Smooth muscle cell (in vitro differentiated cells): ENCODE data around the gene TBX6. TPM values are rescaled to one million over a fixed set of nuclear protein-coding genes. Genes with fewer than 3 reads are reported as not detected.
"Not testable (repeated sequence)": the region's sequence is repeated elsewhere in the genome, so short reads cannot be mapped to it uniquely, and the experiment has no call there.

Source experiments
- DNase-seq: peaks from one replicate; lab custom pipeline; 2025; ENCODE audit not compliant: unreplicated experiment; lab: John Stamatoyannopoulos, UW
- H2AFZ ChIP-seq: fragments of 200-600 bp; sonication (generic); 2 replicates; pipeline ENCODE4 v1.6.0; 2016; ENCODE audit warnings: antibody characterized with exemption, low read depth, mild to moderate bottlenecking
- H3F3A ChIP-seq: fragments of 200-600 bp; sonication (generic); 2 replicates; pipeline ENCODE4 v1.6.0; 2017; ENCODE audit warnings: antibody characterized with exemption, low read depth
- H3K27ac ChIP-seq: fragments of 200-600 bp; sonication (generic); 2 replicates; pipeline ENCODE4 v1.5.1; 2016; ENCODE audit warnings: low read depth, mild to moderate bottlenecking
- H3K27me3 ChIP-seq: fragments of 200-600 bp; sonication (generic); 2 replicates; pipeline ENCODE4 v1.6.1; 2016; ENCODE audit warnings: low read depth, mild to moderate bottlenecking
- H3K36me3 ChIP-seq: fragments of 200-600 bp; sonication (generic); 2 replicates; pipeline ENCODE4 v1.5.1; 2016; ENCODE audit warnings: low read depth
- H3K4me1 ChIP-seq: fragments of 200-600 bp; sonication (generic); 2 replicates; pipeline ENCODE4 v1.5.1; 2016; ENCODE audit warnings: low read depth
- H3K4me2 ChIP-seq: fragments of 200-600 bp; sonication (generic); 2 replicates; pipeline ENCODE4 v1.6.0; 2016; ENCODE audit warnings: mild to moderate bottlenecking
- H3K4me3 ChIP-seq: fragments of 200-600 bp; sonication (generic); 2 replicates; pipeline ENCODE4 v1.5.1; 2016; ENCODE audit warnings: mild to moderate bottlenecking
- H3K79me2 ChIP-seq: fragments of 200-600 bp; sonication (generic); 2 replicates; pipeline ENCODE4 v1.6.0; 2016; ENCODE audit warnings: low read depth, mild to moderate bottlenecking
- H3K9ac ChIP-seq: fragments of 200-600 bp; sonication (generic); 2 replicates; pipeline ENCODE4 v1.6.0; 2016; ENCODE audit warnings: low read depth
- H3K9me3 ChIP-seq: fragments of 200-600 bp; sonication (generic); replicated peaks from 2 replicates; pipeline ENCODE4 v1.5.1; 2016; ENCODE audit warnings: low read depth
- H4K20me1 ChIP-seq: fragments of 200-600 bp; sonication (generic); 2 replicates; pipeline ENCODE4 v1.6.0; 2016; ENCODE audit warnings: low read depth
- CTCF ChIP-seq: fragments of 200-600 bp; sonication (generic); IDR thresholded peaks from 2 replicates; pipeline ENCODE4 v1.5.1; 2017; ENCODE audit warnings: borderline replicate concordance, mild to moderate bottlenecking, antibody characterized with exemption; ENCODE audit not compliant: insufficient read depth, poor library complexity, severe bottlenecking
- WGBS: methylation state at CpG from one replicate; pipeline ENCODE4 v1.1.7; 2016; ENCODE audit warnings: low lambda C conversion rate; 5-methylcytosine and 5-hydroxymethylcytosine counted together
- polyA plus RNA-seq: library from polyadenylated mRNA; unstranded; fragments of >200 nt; fragmentation: Nextera tagmentation; extraction: Ambion mirVana; gene quantifications from 2 replicates; pipeline ENCODE4 v1.2.1, GENCODE V29; 2016
- total RNA-seq: library from RNA; depleted of rRNA; stranded (reverse); fragments of >200 nt; gene quantifications from 2 replicates; pipeline ENCODE4 v1.2.3, GENCODE V29; 2014

The TBX6 gene
- total and polyA plus RNA-seq, 2 experiments from 2014 or later: 0.13 to 1.6 TPM

- H3K27me3 ChIP-seq: no peaks in the 10 kb centered on the region
- H4K20me1 ChIP-seq: no peaks in the 10 kb centered on the region
- no peaks in the 10 kb centered on the region for H3K9me3 ChIP-seq
- H3K79me2 ChIP-seq: no peaks in the 10 kb centered on the region
- H3K9ac ChIP-seq: no peak overlapping the region
- WGBS: 83% methylated on average over 11 of the region's 11 CpGs
- H3K36me3 ChIP-seq: no peaks in the 10 kb centered on the region
- no peaks in the 10 kb centered on the region for H3K4me1 ChIP-seq
- H3K4me3 ChIP-seq: no peak overlapping the region
- DNase-seq: no peak
- no peaks in the 10 kb centered on the region for H3F3A ChIP-seq
- no peak overlapping the region for H3K27ac ChIP-seq
- H3K4me2 ChIP-seq: no peak overlapping the region
- no peak overlapping the region for H2AFZ ChIP-seq
- no peak for TF ChIP-seq CTCF
These were observed 45.4 kb upstream of the TBX6 start for GRCh38 chr16:30136971-30137605.

DNA sequence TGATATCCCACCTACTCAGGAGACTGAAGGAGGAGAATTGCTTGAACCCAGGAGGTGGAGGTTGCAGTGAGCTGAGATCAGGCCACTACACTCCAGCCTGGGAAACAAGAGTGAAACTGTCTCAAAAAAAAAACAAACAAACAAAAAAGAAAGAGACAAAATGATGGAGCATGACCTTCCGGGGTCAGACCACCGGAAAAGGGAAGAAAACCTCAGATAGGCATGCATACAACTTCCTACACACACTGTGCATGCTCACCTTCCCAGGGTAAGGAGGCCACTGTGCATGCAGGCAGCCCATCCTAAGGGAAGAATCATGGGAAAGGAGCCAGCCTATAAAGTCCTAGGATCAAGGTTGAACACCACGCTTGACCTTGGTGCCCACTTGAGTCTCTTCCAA lies 40.9 kb upstream of the TBX6 start:
- no peak overlapping the region for H3K27ac ChIP-seq
- no peaks in the 10 kb centered on the region for H3K79me2 ChIP-seq
- H3F3A ChIP-seq: no peaks in the 10 kb centered on the region
- no peaks in the 10 kb centered on the region for H3K27me3 ChIP-seq
- no peaks in the 10 kb centered on the region for H4K20me1 ChIP-seq
- WGBS: 83% methylated on average over 3 of the region's 3 CpGs
- no peak for TF ChIP-seq CTCF
- DNase-seq: no peak
- no peak overlapping the region for H3K9ac ChIP-seq
- no peak overlapping the region for H3K4me2 ChIP-seq
- no peaks in the 10 kb centered on the region for H3K9me3 ChIP-seq
- no peak overlapping the region for H3K4me3 ChIP-seq
- no peaks in the 10 kb centered on the region for H3K36me3 ChIP-seq
- no peaks in the 10 kb centered on the region for H3K4me1 ChIP-seq
- no peak overlapping the region for H2AFZ ChIP-seq

DNA sequence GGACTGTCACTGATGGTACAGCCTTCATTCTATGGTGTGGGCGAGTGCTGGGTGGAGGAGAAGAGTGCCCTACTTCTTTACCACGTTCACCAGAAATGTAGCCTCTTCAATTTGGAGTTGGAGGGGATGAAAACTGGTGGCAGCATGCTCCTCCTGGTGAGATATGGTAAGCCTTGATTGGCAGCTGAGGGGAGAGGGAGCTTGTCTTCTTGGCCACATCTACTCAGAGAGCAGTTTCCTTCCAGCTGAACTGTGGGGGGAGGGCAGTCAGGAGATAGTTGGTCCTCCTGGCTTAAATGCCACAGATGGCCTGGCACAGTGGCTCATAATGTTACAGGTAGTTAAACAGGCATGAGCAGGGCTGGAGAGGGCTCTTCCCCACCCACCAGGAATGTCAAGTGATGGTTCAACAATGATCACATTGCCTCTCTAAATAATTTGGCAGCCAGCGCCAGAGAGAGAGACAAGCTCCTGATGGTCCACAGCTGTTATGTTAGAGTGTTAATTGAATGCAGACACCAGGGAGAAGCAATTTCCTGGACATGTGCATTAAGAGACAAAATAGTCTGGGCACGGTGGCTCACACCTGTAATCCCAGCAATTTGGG lies 40.2 kb upstream of the TBX6 start:
- no peak overlapping the region for H3K9ac ChIP-seq
- no peak for TF ChIP-seq CTCF
- H3K36me3 ChIP-seq: no peaks in the 10 kb centered on the region
- H3F3A ChIP-seq: no peaks in the 10 kb centered on the region
- H3K4me1 ChIP-seq: no peaks in the 10 kb centered on the region
- no peaks in the 10 kb centered on the region for H3K79me2 ChIP-seq
- 66% methylated on average over 4 of the region's 4 CpGs for WGBS
- H3K4me2 ChIP-seq: no peak overlapping the region
- H3K27me3 ChIP-seq: no peaks in the 10 kb centered on the region
- DNase-seq: no peak
- H3K27ac ChIP-seq: no peak overlapping the region
- no peak overlapping the region for H2AFZ ChIP-seq
- no peaks in the 10 kb centered on the region for H4K20me1 ChIP-seq
- no peak overlapping the region for H3K4me3 ChIP-seq
- H3K9me3 ChIP-seq: no peaks in the 10 kb centered on the region

GRCh38 chr16:30127993-30128392 lies 36.3 kb upstream of the TBX6 start:
- H3K4me1 ChIP-seq: no peaks in the 10 kb centered on the region
- H3K36me3 ChIP-seq: no peaks in the 10 kb centered on the region
- no peaks in the 10 kb centered on the region for H3K79me2 ChIP-seq
- no peak overlapping the region for H3K4me3 ChIP-seq
- peaks cover 9% of the 10 kb centered on the region for H3F3A ChIP-seq
- no peak overlapping the region for H3K4me2 ChIP-seq
- no peak overlapping the region for H2AFZ ChIP-seq
- TF ChIP-seq CTCF: no peak
- WGBS: 77% methylated on average over 1 of the region's 1 CpG
- no peak for DNase-seq
- H4K20me1 ChIP-seq: no peaks in the 10 kb centered on the region
- no peaks in the 10 kb centered on the region for H3K9me3 ChIP-seq
- no peak overlapping the region for H3K9ac ChIP-seq
- no peaks in the 10 kb centered on the region for H3K27me3 ChIP-seq
- H3K27ac ChIP-seq: no peak overlapping the region

GRCh38 chr16:30125690-30126089 lies 34.0 kb upstream of the TBX6 start:
- H3K79me2 ChIP-seq, H3K9me3 ChIP-seq, H4K20me1 ChIP-seq, H3K36me3 ChIP-seq, H2AFZ ChIP-seq, H3K4me3 ChIP-seq, H3K27me3 ChIP-seq, DNase-seq, H3K9ac ChIP-seq, H3K27ac ChIP-seq, H3K4me2 ChIP-seq, H3K4me1 ChIP-seq: not testable (repeated sequence)
- 95% methylated on average over 9 of the region's 9 CpGs for WGBS
- peaks cover 14% of the 10 kb centered on the region for H3F3A ChIP-seq
